ENCODE data around the gene ARHGAP44. TPM values are rescaled to one million over a fixed set of nuclear protein-coding genes. Genes with fewer than 3 reads are reported as not detected.

ARHGAP44 gene
- total and polyA plus RNA-seq, 7 donors: 0.59 to 3.4 (median 1.7) TPM

- no peaks in the 10 kb centered on the region for H3K27me3 ChIP-seq (ENCODE audit: insufficient read depth in 3 of 3, low read length in 2 of 3)
- ATAC-seq (no peak), DNase-seq (no peak)
- intact Hi-C loops (cut with DNase I): no loop called here
- WGBS, 3 donors: 94 to 96% (median 96%) methylated on average over 13 of the region's 13 CpGs
- no peak overlapping the region for H3K27ac ChIP-seq
- no peak for TF ChIP-seq CTCF (IDR thresholded peaks at IDR 0.05)
- H3K36me3 ChIP-seq (ENCODE audit: insufficient read depth in 1 of 2, low read depth in 1 of 2): no peaks in the 10 kb centered on the region
- H3K4me3 ChIP-seq: no peak overlapping the region
- H3K9me3 ChIP-seq: peaks cover 4% of the 10 kb centered on the region
- H3K4me1 ChIP-seq: no peaks in the 10 kb centered on the region
These were observed 163.9 kb downstream of the ARHGAP44 start for GRCh38 chr17:12953156-12953555.

DNA sequence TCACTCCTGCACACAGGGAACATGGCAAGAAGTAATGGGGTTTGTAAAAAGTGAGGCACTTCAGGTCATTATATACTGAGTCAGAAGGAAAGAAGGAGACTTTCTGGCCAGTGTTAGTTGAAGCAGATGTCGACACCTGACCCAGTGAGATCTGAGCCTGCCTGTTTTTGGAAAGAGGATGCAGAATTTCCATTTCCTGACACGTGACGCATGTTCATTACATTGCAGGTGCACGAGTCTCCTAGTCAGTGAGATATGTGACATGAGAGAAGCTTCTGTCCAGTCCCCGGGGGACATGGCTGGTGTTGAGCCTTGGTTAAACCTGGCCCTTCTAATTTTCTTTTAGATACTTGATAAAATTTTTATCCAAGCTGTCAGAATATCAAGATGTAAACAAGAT is 166.2 kb downstream of the ARHGAP44 start:
- no peak overlapping the region for H3K4me3 ChIP-seq
- no peak for ATAC-seq
- no peak for DNase-seq
- no peaks in the 10 kb centered on the region for H3K27me3 ChIP-seq (ENCODE audit: insufficient read depth in 3 of 3, low read length in 2 of 3)
- peaks cover 10% of the 10 kb centered on the region for H3K9me3 ChIP-seq
- no peaks in the 10 kb centered on the region for H3K36me3 ChIP-seq (ENCODE audit: insufficient read depth in 1 of 2, low read depth in 1 of 2)
- H3K4me1 ChIP-seq: no peaks in the 10 kb centered on the region
- intact Hi-C loops (cut with DNase I): no loop called here
- WGBS, 3 donors: 86 to 90% (median 87%) methylated on average over 5 of the region's 5 CpGs
- no peak for TF ChIP-seq CTCF (IDR thresholded peaks at IDR 0.05)
- H3K27ac ChIP-seq: no peak overlapping the region

DNA sequence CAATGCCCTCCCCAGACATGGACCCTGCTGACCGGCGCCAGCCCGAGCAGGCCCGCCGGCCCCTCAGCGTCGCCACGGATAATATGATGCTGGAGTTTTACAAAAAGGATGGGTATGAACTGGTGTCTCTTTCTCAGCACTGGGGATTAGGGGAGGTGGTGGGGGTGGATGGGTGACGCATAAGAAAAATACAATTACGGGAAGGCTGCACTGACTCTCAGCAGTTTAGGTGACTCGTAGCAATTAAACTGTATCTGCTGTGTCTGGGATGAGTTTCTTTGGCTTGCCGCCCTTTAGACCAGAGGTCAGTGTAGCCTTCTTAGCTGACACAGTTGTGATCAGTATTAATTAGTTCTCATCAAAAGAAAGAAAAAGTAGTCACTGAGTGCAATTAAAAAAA is 169.5 kb downstream of the ARHGAP44 start:
- Histone ChIP-seq H3K4me3 (no peak overlapping the region), H3K27me3 (ENCODE audit: insufficient read depth in 3 of 3, low read length in 2 of 3) (no peaks in the 10 kb centered on the region), H3K4me1 (no peaks in the 10 kb centered on the region), H3K27ac (no peak overlapping the region), H3K9me3 (peaks cover 10% of the 10 kb centered on the region), H3K36me3 (ENCODE audit: insufficient read depth in 1 of 2, low read depth in 1 of 2) (no peaks in the 10 kb centered on the region)
- no peak for DNase-seq
- intact Hi-C loops (cut with DNase I): no loop called here
- ATAC-seq: no peak
- no peak for TF ChIP-seq CTCF (IDR thresholded peaks at IDR 0.05)
- 89 to 98% (median 96%) methylated on average over 12 of the region's 12 CpGs for WGBS, 3 donors

GRCh38 chr17:12959441-12959840 is 170.1 kb downstream of the ARHGAP44 start:
- Histone ChIP-seq H3K27ac (no peak overlapping the region), H3K4me3 (no peak overlapping the region), H3K4me1 (no peaks in the 10 kb centered on the region), H3K36me3 (ENCODE audit: insufficient read depth in 1 of 2, low read depth in 1 of 2) (no peaks in the 10 kb centered on the region), H3K9me3 (peaks cover 10% of the 10 kb centered on the region), H3K27me3 (ENCODE audit: insufficient read depth in 3 of 3, low read length in 2 of 3) (no peaks in the 10 kb centered on the region)
- TF ChIP-seq CTCF (IDR thresholded peaks at IDR 0.05): no peak
- intact Hi-C loops (cut with DNase I): no loop called here
- WGBS, 3 donors: 72 to 75% (median 75%) methylated on average over 8 of the region's 8 CpGs
- DNase-seq (no peak), ATAC-seq (no peak)

DNA sequence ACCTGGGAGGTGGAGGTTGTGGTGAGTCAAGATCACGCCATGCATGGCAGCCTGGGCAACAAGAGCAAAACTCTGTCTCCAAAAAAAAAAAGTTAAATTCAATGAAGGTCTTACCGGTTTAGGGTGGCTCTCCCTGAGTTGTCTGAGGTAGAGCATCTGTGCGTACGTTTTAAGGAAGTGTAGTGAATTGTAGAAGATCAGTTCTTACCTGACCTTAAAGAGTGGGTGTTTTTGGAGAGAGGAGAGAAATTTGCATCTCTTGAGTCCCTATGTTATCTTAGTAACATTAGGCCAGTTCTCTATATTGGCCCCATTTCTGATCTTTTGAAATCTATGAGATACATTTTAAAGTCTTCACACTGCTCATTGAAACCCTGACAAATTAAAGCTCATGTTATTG is 172.4 kb downstream of the ARHGAP44 start:
- ATAC-seq: no peak
- H3K4me1 ChIP-seq: no peaks in the 10 kb centered on the region
- no peak for TF ChIP-seq CTCF (IDR thresholded peaks at IDR 0.05)
- no peaks in the 10 kb centered on the region for H3K36me3 ChIP-seq (ENCODE audit: insufficient read depth in 1 of 2, low read depth in 1 of 2)
- no peak for DNase-seq
- H3K4me3 ChIP-seq: no peak overlapping the region
- H3K9me3 ChIP-seq: peaks cover 10% of the 10 kb centered on the region
- intact Hi-C loops (cut with DNase I): no loop called here
- H3K27ac ChIP-seq: no peak overlapping the region
- no peaks in the 10 kb centered on the region for H3K27me3 ChIP-seq (ENCODE audit: insufficient read depth in 3 of 3, low read length in 2 of 3)
- WGBS, 3 donors: 90 to 98% (median 95%) methylated on average over 4 of the region's 4 CpGs

Data from psoas muscle (tissue), 8 donors.